NCI-H1930 (cell line): Measurements from ENCODE around the gene PNMA6A.
"Not testable (repeated sequence)": the region's sequence is repeated elsewhere in the genome, so short reads cannot be mapped to it uniquely, and the experiment has no call there.

Source experiments
- DNase-seq, 2 experiments: peaks; one replicate each; lab custom pipeline; 2025; lab: John Stamatoyannopoulos, UW

The PNMA6A gene

GRCh38 chrX:153075366-153075765 lies 3.1 kb downstream of the PNMA6A start:
- no peak for DNase-seq

DNA sequence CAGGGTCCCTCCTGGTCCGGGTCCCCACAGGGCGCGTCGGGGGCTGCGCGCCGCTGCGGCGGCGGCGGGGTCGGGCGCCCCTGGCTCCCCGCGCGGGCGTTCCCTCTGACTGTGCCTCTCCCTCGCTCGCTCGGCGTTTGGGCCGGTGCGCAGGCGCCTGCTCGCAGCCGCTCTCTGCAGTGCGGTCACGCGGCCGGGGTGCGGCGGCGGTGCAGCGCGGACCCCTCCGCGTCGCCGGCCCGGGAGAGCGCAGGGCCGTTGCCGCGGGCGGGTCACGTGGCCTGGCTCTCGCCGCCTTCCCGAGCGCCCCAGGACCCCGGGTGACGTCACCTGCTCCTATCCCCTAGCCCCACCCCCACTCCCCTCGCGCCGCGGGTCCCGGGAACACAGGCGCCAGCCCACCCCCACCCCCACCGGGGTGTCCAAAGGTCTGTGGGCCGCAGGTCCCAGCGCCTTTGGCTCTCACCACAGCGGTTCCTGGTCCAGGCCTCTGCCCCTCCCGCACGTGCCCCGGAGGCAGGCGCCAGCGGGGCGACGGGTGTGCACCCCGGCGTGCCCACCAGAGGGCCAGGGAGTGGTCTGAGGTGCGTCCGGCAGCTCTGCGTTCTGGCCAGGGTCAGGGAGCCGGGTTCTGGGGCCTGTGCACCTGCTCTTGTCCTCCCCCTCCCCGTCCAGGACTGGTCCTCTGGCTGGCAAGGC lies 5.3 kb downstream of the PNMA6A start:
- not testable (repeated sequence) for DNase-seq

- DNase-seq: not testable (repeated sequence)
These were observed 11.1 kb downstream of the PNMA6A start for GRCh38 chrX:153083238-153083923.

- DNase-seq: no peak
These were observed 30.2 kb downstream of the PNMA6A start for GRCh38 chrX:153102418-153102817.

DNA sequence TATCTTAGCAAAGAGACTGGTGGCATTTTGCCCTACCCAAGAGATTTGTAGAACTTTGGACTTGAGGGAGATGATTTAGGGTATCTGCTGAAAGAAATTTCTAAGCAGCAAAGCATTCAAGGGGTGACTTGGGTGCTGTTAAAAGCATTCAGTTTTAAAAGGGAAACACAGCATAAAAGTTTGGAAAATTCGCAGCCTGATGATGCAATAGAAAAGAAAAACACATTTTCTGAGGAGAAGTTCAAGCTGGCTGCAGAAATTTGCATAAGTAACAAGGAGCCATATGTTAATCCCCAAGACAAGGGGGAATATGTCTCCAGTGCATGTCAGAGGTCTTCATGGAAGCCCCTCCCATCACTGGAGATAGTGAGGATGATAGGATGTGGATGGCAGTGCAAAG lies 32.7 kb downstream of the PNMA6A start:
- DNase-seq: not testable (repeated sequence)

- DNase-seq: not testable (repeated sequence)
These were observed 34.0 kb downstream of the PNMA6A start for GRCh38 chrX:153106092-153106801.

- not testable (repeated sequence) for DNase-seq
These were observed 38.5 kb downstream of the PNMA6A start for GRCh38 chrX:153110735-153111134.

GRCh38 chrX:153113851-153114250 lies 41.6 kb downstream of the PNMA6A start:
- not testable (repeated sequence) for DNase-seq

GRCh38 chrX:153117754-153118153 lies 45.5 kb downstream of the PNMA6A start:
- DNase-seq: not testable (repeated sequence)

DNA sequence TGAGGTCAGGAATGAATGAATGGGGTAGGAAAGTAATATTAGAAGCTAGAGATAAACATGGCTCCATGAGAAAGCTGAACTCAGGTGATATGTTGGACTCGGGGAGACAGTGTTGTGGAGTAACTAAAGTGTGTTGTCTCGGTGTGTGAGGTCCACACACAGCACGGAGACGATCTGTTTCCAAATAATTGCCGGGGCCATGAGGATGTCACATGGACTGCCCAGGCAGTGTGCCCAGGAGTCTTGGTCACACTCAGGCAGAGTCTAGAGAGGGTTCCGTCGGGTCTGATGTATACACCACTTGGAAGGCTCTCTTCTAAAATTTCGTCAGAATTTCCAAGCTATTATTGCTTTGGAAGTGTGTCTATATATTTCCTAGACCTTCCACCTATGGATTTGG lies 48.0 kb downstream of the PNMA6A start:
- not testable (repeated sequence) for DNase-seq

GRCh38 chrX:153123468-153123867 lies 51.2 kb downstream of the PNMA6A start:
- DNase-seq: not testable (repeated sequence)
